Keratinocyte (primary cell): ENCODE measurements around the gene NCOA4. TPM values are rescaled to one million over a fixed set of nuclear protein-coding genes. Genes with fewer than 3 reads are reported as not detected.

ENCODE experiments used
- DNase-seq: peaks from one replicate; pipeline ENCODE4 v3.0.0-alpha.2; 2011; ENCODE audit warnings: low read depth, missing footprints, low spot score
- FAIRE-seq: peaks from 2 replicates; lab custom pipeline; 2011; peaks lifted over from hg19 to GRCh38; lab: Jason Lieb, UNC
- H2AFZ ChIP-seq: 2 replicates; pipeline ENCODE4 v1.6.0; 2012; ENCODE audit warnings: low read length, control low read depth, inconsistent platforms; ENCODE audit not compliant: control insufficient read depth
- H3K27ac ChIP-seq: 2 replicates; pipeline ENCODE4 v1.5.1; 2011; ENCODE audit warnings: low read length; ENCODE audit not compliant: control insufficient read depth, insufficient read depth
- H3K27me3 ChIP-seq: 3 replicates; pipeline ENCODE4 v1.6.0; 2011; ENCODE audit warnings: low read length; ENCODE audit not compliant: control insufficient read depth, insufficient read depth; ENCODE audit errors: extremely low read depth
- H3K36me3 ChIP-seq, 2 experiments: 2 replicates in 1 of 2; 3 replicates in 1 of 2; pipeline ENCODE4 v1.5.1; 2011; ENCODE audit warnings: low read length in 2 of 2, mild to moderate bottlenecking in 1 of 2; ENCODE audit not compliant: control insufficient read depth in 2 of 2, insufficient read depth in 2 of 2; ENCODE audit errors: extremely low read depth in 1 of 2
- H3K4me1 ChIP-seq: 3 replicates; pipeline ENCODE4 v1.5.1; 2011; ENCODE audit warnings: low read length; ENCODE audit not compliant: control insufficient read depth, insufficient read depth; ENCODE audit errors: extremely low read depth
- H3K4me2 ChIP-seq: 3 replicates; pipeline ENCODE4 v1.6.0; 2011; ENCODE audit warnings: low read depth, low read length; ENCODE audit not compliant: control insufficient read depth, insufficient read depth; ENCODE audit errors: extremely low read depth
- H3K4me3 ChIP-seq, 3 experiments: fragments of 200-600 bp in 1 of 3; sonication (generic) in 1 of 3; 2 replicates in 2 of 3; 3 replicates in 1 of 3; pipeline ENCODE4 v1.5.1; 2011 to 2016; ENCODE audit warnings: low read length in 3 of 3, mild to moderate bottlenecking in 3 of 3, control low read depth in 2 of 3, inconsistent platforms in 1 of 3, low read depth in 1 of 3, mixed read lengths in 1 of 3, mixed run types in 1 of 3, moderate library complexity in 1 of 3; ENCODE audit not compliant: control insufficient read depth in 2 of 3, insufficient read depth in 2 of 3; ENCODE audit errors: extremely low read depth in 1 of 3
- H3K79me2 ChIP-seq: 2 replicates; pipeline ENCODE4 v1.6.0; 2012; ENCODE audit warnings: low read length; ENCODE audit not compliant: control insufficient read depth, insufficient read depth
- H3K9ac ChIP-seq: 3 replicates; pipeline ENCODE4 v1.6.0; 2011; ENCODE audit warnings: low read length; ENCODE audit not compliant: control insufficient read depth, insufficient read depth; ENCODE audit errors: extremely low read depth
- H3K9me1 ChIP-seq: 3 replicates; pipeline ENCODE4 v1.6.0; 2011; ENCODE audit warnings: low read length; ENCODE audit not compliant: control insufficient read depth, insufficient read depth; ENCODE audit errors: extremely low read depth
- H3K9me3 ChIP-seq: 2 replicates; pipeline ENCODE4 v1.5.1; 2012; ENCODE audit warnings: low read depth, low read length; ENCODE audit not compliant: control insufficient read depth
- H4K20me1 ChIP-seq: 3 replicates; pipeline ENCODE4 v1.6.0; 2011; ENCODE audit warnings: low read length; ENCODE audit not compliant: control insufficient read depth, insufficient read depth; ENCODE audit errors: extremely low read depth
- CTCF ChIP-seq, 3 experiments: IDR thresholded peaks in 1 of 3; conservative IDR thresholded peaks in 1 of 3; optimal IDR thresholded peaks in 1 of 3; 2 replicates in 2 of 3; 3 replicates in 1 of 3; pipeline versions ENCODE3 to v1.5.1; 2011; ENCODE audit warnings: low read length in 3 of 3, mild to moderate bottlenecking in 3 of 3, moderate library complexity in 2 of 3, control low read depth in 1 of 3, inconsistent platforms in 1 of 3; ENCODE audit not compliant: insufficient read depth in 2 of 3; ENCODE audit errors: extremely low read depth in 1 of 3
- EZH2 ChIP-seq: IDR thresholded peaks from one replicate; pipeline ENCODE4 v1.6.1; 2012; ENCODE audit warnings: inconsistent platforms, mild to moderate bottlenecking, low read length, moderate library complexity
- dilution Hi-C: fragments of 300-500 bp; cut with MboI; formaldehyde crosslinking; loops from one replicate; pipeline ENCODE4 v1.7.0; 2020; ENCODE audit warnings: low sequenced_read_pairs; ENCODE audit not compliant: extremely low pct_ligation_motif_present
- polyA plus RNA-seq, 5 experiments: library from polyadenylated mRNA; depleted of rRNA in 3 of 5; stranded (reverse) in 3 of 5; stranded (forward) in 1 of 5; unstranded in 1 of 5; fragments of >200 nt; gene quantifications; 1 replicate in 1 of 5; 2 replicates in 3 of 5; 3 replicates in 1 of 5; pipeline versions ENCODE4 v1.2.1 to v1.2.3, GENCODE V29; 2011 to 2012; ENCODE audit warnings: missing spikeins in 2 of 5, low read depth in 1 of 5, low replicate concordance in 1 of 5

The NCOA4 gene
- polyA plus RNA-seq, 1 donor (not counting 4 experiments of a cell fraction or from before 2014, with no cell fraction given), result 179 TPM

GRCh38 chr10:46053534-46054434, 23.4 kb upstream of the NCOA4 start:
- no peaks in the 10 kb centered on the region for H3K9me1 ChIP-seq
- no peak overlapping the region for H3K27ac ChIP-seq
- no peak for TF ChIP-seq EZH2
- no peak for TF ChIP-seq CTCF (optimal IDR thresholded peaks at IDR 0.05 in 1 of 3, IDR thresholded peaks at IDR 0.05 in 1 of 3, conservative IDR thresholded peaks at IDR 0.05 in 1 of 3; ENCODE audit: extremely low read depth in 1 of 3, insufficient read depth in 2 of 3, low read length in 3 of 3)
- no peaks in the 10 kb centered on the region for H3K9me3 ChIP-seq
- dilution Hi-C loops, result no loop called here
- no peak overlapping the region for H2AFZ ChIP-seq
- no peaks in the 10 kb centered on the region for H3K27me3 ChIP-seq
- DNase-seq, result no peak
- no peak overlapping the region for H3K9ac ChIP-seq
- no peaks in the 10 kb centered on the region for H3K36me3 ChIP-seq
- H3K4me2 ChIP-seq, result no peak overlapping the region
- no peak for FAIRE-seq
- H3K4me3 ChIP-seq, result no peak overlapping the region
- H3K79me2 ChIP-seq, result no peaks in the 10 kb centered on the region
- no peaks in the 10 kb centered on the region for H4K20me1 ChIP-seq
- no peaks in the 10 kb centered on the region for H3K4me1 ChIP-seq

- FAIRE-seq (no peak), DNase-seq (no peak)
- dilution Hi-C loops, result no loop called here
- no peak overlapping the region for H3K27ac ChIP-seq
- H3K36me3 ChIP-seq, result no peaks in the 10 kb centered on the region
- no peak overlapping the region for H3K9ac ChIP-seq
- no peak overlapping the region for H2AFZ ChIP-seq
- no peak overlapping the region for H3K4me3 ChIP-seq
- H4K20me1 ChIP-seq, result no peaks in the 10 kb centered on the region
- no peaks in the 10 kb centered on the region for H3K27me3 ChIP-seq
- no peaks in the 10 kb centered on the region for H3K4me1 ChIP-seq
- no peak overlapping the region for H3K4me2 ChIP-seq
- no peaks in the 10 kb centered on the region for H3K9me1 ChIP-seq
- no peaks in the 10 kb centered on the region for H3K9me3 ChIP-seq
- no peaks in the 10 kb centered on the region for H3K79me2 ChIP-seq
- TF ChIP-seq CTCF (optimal IDR thresholded peaks at IDR 0.05 in 1 of 3, IDR thresholded peaks at IDR 0.05 in 1 of 3, conservative IDR thresholded peaks at IDR 0.05 in 1 of 3; ENCODE audit: extremely low read depth in 1 of 3, insufficient read depth in 2 of 3, low read length in 3 of 3) (no peak), EZH2 (no peak)
These were observed 22.5 kb upstream of the NCOA4 start for GRCh38 chr10:46052791-46053375.
